Endothelial cell of umbilical vein (primary cell): ENCODE results near the gene DDX43.

Experiments used
- EZH2 ChIP-seq: IDR thresholded peaks from 2 replicates; pipeline ENCODE4 v1.6.1; 2012; ENCODE audit warnings: borderline replicate concordance, low read depth, mild to moderate bottlenecking, moderate library complexity, low read length, inconsistent platforms; ENCODE audit not compliant: severe bottlenecking
- FOS ChIP-seq: IDR thresholded peaks from 2 replicates; pipeline ENCODE4 v1.6.1; 2011; ENCODE audit warnings: mild to moderate bottlenecking, low read length, moderate library complexity, borderline replicate concordance; ENCODE audit not compliant: insufficient read depth
- JUN ChIP-seq: IDR thresholded peaks from 2 replicates; pipeline ENCODE4 v1.6.1; 2011; ENCODE audit warnings: borderline replicate concordance, low read depth; ENCODE audit not compliant: insufficient read length, insufficient read depth
- MYC ChIP-seq: IDR thresholded peaks from one replicate; pipeline ENCODE4 v1.6.1; 2011; ENCODE audit warnings: mild to moderate bottlenecking, low read depth, low read length
- POLR2A ChIP-seq: IDR thresholded peaks from 2 replicates; pipeline ENCODE4 v1.6.1; 2012; ENCODE audit warnings: low read depth, mild to moderate bottlenecking, control low read depth, low read length
- POLR2AphosphoS5 ChIP-seq: IDR thresholded peaks from 2 replicates; pipeline ENCODE4 v1.6.1; 2012; ENCODE audit warnings: low read depth, mild to moderate bottlenecking, control low read depth, low read length, moderate library complexity; ENCODE audit not compliant: insufficient read depth
- TF ChIP-seq, protein P1 (sequence below), 2 donors: IDR thresholded peaks; 1 replicate in 1 of 2; 2 replicates in 1 of 2; pipeline ENCODE4 v1.5.1; 2011; ENCODE audit warnings: low read length in 2 of 2, mild to moderate bottlenecking in 2 of 2, moderate library complexity in 2 of 2, control low read depth in 1 of 2, inconsistent platforms in 1 of 2, low read depth in 1 of 2; ENCODE audit not compliant: insufficient read depth in 1 of 2; ENCODE audit errors: extremely low read depth in 1 of 2
- TF ChIP-seq, protein P2 (sequence below): IDR thresholded peaks from 2 replicates; pipeline ENCODE4 v1.6.1; 2011; ENCODE audit not compliant: insufficient read depth, insufficient read length

DNA sequence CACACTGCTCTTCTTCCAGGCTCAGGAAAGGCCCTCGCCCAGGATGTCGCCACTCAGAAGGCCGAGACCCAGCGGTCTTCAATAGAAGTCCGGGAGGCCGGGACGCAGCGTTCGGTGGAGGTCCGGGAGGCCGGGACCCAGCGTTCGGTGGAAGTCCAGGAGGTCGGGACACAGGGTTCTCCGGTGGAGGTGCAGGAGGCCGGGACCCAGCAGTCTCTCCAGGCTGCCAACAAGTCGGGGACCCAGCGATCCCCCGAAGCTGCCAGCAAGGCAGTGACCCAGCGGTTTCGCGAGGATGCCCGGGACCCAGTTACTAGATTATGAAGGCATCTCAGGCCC is 31.1 kb upstream of the DDX43 start:
- TF ChIP-seq, protein P1, sequence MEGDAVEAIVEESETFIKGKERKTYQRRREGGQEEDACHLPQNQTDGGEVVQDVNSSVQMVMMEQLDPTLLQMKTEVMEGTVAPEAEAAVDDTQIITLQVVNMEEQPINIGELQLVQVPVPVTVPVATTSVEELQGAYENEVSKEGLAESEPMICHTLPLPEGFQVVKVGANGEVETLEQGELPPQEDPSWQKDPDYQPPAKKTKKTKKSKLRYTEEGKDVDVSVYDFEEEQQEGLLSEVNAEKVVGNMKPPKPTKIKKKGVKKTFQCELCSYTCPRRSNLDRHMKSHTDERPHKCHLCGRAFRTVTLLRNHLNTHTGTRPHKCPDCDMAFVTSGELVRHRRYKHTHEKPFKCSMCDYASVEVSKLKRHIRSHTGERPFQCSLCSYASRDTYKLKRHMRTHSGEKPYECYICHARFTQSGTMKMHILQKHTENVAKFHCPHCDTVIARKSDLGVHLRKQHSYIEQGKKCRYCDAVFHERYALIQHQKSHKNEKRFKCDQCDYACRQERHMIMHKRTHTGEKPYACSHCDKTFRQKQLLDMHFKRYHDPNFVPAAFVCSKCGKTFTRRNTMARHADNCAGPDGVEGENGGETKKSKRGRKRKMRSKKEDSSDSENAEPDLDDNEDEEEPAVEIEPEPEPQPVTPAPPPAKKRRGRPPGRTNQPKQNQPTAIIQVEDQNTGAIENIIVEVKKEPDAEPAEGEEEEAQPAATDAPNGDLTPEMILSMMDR (IDR thresholded peaks at IDR 0.05; ENCODE audit: extremely low read depth in 1 of 2, insufficient read depth in 1 of 2, low read depth in 1 of 2, low read length in 2 of 2): no peak
- TF ChIP-seq POLR2A (no peak), EZH2 (no peak), MYC (no peak), POLR2AphosphoS5 (no peak), JUN (no peak), FOS (no peak)
- TF ChIP-seq, protein P2, sequence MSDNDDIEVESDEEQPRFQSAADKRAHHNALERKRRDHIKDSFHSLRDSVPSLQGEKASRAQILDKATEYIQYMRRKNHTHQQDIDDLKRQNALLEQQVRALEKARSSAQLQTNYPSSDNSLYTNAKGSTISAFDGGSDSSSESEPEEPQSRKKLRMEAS: no peak
